Dedifferentiated amniotic fluid mesenchymal stem cell (primary cell): ENCODE data around the gene PRDX6.
A peak's percentile ranks its signal among the peaks of the same experiment; 100 is the strongest.
"Not testable (repeated sequence)": the region's sequence is repeated elsewhere in the genome, so short reads cannot be mapped to it uniquely, and the experiment has no call there.

Source experiments
- DNase-seq: peaks from one replicate; pipeline ENCODE4 v3.0.0-alpha.2; 2016; ENCODE audit errors: extremely low spot score

Gene PRDX6

DNA sequence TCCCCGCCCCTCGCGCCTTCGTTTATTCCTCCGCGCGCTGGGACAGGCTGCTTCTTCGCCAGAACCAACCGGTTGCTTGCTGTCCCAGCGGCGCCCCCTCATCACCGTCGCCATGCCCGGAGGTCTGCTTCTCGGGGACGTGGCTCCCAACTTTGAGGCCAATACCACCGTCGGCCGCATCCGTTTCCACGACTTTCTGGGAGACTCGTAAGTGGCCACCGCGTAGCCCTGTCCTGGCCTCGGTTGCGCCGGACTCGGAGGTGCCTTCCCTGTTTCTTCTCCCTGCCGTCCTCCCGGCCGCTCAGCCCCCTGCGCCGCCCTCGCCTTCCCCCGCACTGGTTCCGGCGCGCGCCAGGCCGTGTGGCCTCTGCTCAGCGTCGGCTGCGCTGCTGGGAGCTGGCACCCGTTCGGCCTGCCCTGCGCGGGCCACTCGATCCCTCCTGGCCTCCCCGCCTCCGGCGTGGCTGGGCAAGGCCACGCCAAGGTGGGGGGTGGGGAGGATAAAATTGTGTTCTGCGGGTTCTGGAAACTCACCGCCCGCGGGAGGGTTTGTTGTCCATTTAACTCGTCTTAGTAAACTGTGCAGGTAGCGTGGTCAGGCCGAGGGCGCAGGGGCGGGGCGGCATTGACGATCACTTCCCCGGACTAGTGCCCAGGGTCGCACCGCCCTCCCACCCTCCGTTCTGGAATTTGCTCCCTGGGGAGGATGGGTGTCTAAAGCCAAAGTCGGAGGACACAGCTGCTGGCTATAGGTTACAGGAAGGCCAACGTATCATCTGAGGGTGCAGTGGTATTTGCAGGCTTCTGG, at the start of gene PRDX6:
Gene PRDX6, plus strand, starts transcription at position 50 of the 808 bp plus-strand sequence. Its CDS starts 63 bp downstream, at position 113.
- peak; percentile 78 for DNase-seq

DNA sequence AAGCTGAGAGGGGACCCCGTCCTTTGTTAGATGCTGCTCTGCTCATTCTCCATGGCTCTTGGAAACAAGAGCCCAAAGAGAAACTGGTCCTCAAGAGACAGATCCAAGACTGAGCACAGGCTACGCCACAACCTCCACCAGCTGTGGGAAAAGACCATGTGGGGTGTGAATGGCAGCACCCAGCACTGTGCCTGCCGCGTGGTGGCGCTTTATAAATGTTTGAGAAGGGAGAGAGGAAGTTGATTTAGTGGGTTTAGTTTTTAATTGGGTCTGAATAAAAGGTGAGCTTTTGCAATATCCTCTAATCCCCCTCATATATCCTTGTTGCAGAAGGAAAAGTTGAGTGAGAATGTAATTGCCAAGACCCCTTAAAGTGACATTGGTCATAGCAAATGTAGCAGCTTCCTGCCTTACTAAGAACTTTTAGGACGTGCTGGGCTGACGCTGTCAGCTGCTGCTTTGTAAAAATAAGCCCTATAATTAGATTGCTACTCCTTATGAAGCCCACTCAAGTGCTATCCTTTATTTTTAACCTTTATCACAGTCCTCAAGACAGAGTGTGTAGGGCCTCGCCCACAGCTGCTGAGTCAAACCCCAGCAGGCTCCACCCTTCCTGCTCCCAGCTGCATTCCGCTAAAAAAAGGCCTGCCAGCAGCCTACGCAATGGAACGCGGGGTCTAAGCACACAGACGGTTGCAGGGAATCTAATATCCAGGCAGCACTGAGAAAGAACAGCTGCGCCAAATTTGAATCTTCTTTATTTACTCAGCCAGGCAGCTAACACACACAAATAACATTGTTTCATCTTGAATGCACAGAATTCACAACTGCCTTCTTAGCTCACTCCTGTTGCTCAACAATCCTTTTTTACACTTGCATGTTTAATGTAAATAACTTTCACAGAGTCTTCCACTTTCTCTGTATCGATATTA, 47.4 kb upstream of the PRDX6 start:
- DNase-seq: peak; percentile 97

- no peak for DNase-seq
Observed at GRCh38 chr1:173430677-173431303, 46.3 kb upstream of the PRDX6 start.

DNA sequence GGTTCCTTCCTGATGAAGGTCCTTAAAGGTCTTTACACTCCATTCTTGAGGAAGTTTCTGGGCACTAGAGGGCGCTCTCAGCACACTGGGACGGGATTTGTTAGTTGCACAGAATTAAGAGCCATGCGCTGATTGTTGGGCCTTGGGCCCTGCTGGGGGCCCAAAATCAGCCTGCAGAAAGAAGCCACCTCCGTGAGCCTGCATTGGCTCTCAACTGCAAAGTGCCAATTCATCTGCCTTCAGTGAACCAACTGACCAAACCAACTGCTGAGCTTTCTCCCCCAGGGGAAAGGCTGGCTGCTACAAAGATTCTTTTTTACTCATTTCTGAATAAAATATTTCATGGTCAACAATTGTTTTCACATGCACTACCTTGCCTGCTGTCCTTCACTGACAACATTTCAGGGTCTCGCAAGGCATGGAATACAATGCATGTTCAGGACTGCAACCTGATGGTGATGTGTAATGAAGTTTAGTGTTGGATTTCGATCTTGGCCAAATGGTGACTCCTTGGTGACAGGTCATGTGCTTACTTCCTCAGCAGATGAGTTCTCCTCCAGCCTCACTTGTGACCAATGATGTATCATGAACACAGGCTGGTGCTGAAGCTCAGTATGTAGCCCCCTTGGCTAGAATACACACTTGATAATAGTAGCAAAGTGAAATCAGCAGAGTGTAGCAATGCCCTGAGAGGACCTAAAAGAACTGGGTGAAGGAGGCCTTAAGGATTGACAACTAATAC, 45.7 kb upstream of the PRDX6 start:
- DNase-seq: peak; percentile 94

DNA sequence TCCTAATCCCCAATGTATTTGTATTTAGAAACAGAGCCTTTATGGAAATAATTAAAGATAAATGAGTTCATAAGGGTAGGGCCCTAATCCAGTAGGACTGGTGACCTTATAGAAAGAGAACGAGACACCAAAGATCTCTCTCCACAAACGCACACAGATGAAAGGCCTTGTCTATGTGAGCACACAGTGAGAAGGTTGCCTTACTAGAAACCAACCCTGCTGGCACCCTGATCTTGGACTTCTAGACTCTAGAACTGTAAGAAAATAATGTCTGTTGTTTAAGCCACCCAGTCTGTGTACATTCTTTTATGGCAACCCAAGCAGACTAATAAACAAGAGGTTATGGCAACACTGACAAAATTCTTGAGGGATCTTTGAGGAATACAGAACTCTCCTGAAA, 44.8 kb upstream of the PRDX6 start:
- no peak for DNase-seq

DNA sequence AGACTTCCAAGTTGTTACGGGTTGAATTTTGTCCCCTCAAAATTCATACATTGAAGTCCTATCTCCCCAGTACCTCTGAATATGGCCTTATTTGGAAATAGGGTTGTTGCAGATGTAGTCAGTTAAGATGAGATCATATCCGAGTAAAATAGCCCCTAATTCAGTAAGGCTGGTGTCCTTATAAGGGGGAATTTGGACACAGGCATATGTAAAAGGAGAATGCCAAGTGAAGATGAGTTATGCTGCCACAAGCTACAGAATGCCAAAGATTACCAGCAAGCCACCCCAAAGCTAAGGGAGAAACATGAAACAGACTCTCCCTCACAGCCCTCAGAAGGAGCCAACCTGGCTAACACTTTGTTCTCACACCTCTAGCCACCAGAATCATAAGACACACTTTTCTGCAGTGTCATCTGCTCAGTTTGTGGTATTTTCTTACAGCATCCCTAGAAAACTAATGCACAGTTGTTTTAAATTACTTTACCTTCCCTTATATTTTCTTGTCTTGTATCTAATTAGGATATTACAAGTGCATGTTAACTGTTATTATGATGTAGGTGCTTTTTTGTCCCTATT, 43.3 kb upstream of the PRDX6 start:
- no peak for DNase-seq

DNA sequence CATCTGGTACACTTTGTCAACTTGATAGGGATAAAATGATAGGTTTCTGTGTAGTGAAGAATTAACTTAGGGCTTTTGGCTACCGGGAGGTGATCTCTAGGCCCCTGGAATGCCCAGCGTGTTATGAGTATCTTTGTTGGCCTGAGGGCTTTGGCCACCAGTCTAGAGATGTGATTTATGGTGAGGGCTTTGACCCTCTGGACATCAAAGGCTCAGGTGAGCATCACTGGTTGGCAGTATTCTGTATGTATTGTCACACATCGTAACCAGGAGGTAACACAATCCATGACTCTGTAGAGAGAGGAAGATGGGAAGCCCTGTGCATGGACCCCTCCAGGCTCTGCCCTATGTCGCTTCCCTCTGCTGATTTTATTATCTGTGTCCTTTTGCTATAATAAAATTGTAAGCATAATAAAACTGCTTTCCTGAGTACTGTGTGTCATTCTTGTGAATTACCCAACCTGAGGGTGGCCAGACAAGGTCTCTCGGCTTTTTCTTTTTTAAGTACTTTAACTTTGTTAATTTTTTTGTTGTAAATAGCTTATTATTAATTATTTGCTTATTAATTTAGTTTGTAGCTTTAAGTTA, 40.2 kb upstream of the PRDX6 start:
- DNase-seq: no peak

DNA sequence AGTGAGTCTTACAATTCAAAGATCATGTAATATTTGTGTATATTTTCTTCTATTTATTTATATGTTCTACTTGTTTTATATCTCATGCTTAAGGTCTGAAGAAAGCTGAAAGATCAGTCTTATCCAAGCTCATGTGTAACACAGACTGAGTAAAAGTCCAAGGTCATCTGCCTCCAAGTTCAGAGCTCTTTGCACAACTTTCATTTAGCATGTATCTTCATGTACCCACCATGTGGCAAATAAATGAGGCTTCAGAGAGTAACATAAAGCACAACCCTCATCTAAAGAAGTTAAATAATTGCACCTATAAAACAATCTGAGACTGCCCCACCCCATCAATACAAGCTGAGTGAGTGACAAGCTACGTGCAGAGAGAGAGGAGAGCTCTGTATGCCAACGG, 38.5 kb upstream of the PRDX6 start:
- DNase-seq: no peak

- no peak for DNase-seq
Observed at GRCh38 chr1:173440430-173440829, 36.7 kb upstream of the PRDX6 start.

GRCh38 chr1:173444757-173445156, 32.4 kb upstream of the PRDX6 start:
- no peak for DNase-seq

DNA sequence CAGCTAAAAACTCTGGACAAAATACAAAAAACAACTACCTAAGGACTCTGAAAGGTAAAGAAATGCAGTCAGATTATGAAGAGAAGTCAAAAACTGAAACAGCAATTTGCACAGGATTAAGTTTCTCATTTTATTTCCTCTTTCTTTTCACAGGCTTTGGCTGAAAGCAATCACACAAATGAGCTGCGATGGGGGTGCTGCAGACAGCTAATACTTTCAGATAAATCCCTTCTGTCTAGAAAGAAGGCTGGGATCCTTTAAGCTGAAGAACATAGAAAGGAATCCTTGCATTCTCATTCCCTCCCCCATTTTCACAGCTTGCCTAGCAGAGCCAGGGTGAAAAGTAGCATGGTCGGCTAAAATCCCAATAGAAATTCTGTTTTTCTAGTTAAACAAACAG, 32.0 kb upstream of the PRDX6 start:
- DNase-seq: no peak

DNA sequence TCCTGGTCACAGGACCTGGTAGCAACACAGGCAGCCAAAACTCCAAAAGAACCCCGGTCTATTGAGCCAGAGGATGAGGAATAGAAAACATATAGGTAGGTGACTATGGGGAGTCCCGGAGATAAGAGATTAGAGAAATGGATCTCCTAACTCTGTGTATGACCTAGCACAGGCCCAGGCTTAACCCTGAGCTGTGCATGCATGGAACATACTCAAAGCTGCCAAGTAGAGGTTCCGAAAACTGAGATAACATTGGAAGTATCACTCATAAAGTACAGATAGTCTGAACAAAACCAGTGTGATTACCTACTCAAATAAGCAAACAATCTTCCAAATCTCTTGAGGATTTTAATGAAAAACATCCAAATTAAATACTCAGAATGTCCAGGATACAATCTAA, 31.5 kb upstream of the PRDX6 start:
- DNase-seq: no peak

GRCh38 chr1:173447224-173447623, 29.9 kb upstream of the PRDX6 start:
- no peak for DNase-seq

DNA sequence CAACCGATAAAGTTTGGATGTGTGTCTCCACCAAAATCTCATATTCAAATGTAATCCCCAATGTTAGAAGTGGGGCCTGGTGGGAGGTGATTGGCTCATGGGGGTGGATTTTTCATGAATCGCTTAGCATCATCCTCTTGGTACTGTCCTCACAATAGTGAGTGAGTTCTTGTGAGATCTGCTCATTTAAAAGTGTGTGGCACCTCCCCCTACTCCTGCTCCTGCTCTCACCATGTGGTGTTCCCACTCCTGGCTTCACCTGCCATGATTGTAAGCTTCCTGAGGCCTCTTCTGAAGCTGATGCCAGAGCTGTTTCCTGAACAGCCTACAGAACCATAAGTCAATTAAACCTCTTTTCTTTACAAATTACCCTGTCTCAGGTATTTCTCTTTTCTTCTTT, 28.2 kb upstream of the PRDX6 start:
- DNase-seq: no peak

DNA sequence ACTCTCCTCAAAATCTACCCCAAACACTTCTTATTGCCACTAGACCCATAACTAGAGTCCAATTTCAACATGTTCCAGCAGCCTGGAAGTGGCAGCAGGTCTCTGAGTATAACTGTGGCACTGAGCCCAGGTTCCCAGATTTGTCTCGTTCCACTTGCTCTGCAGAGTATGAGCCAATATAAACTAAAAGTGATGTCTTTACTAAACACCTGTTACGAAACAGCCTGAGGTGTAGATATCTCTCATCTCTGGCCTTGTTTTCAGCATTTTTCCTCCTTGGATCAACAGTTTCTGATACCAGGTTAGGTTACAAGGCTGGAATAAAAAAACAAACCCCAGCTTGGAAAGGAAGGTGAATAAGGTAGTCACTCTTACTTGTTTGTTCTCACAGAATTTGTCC, 25.2 kb upstream of the PRDX6 start:
- DNase-seq: no peak

- DNase-seq: peak; percentile 31
Observed at GRCh38 chr1:173453982-173454381, 23.2 kb upstream of the PRDX6 start.

DNA sequence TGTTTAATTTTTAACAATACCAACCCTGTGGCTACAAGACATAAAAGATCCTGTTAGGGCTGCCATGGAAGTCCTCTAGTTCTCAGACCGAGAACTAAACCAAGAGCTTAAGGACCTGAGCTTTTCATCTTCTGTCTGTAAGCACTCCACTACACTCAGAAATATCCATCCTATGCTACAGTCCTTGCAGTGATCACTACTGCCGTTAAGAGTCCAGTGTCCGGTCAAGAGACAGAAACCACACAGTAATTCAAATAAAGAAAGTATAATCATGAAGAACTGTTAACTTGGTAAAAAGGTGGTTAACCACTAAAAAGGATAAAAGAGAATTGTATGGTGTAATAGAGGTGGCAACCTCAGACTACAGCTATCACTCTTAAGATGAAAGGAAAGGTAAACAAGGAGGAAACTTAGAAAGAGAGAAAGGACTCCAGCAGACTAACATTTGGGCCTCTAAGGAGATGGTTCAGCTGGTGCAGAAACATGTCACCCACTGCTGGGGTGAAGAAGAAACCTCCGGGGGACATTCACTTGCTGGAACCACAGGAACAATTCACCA, 22.1 kb upstream of the PRDX6 start:
- no peak for DNase-seq

- no peak for DNase-seq
Observed at GRCh38 chr1:173459885-173460284, 17.2 kb upstream of the PRDX6 start.

DNA sequence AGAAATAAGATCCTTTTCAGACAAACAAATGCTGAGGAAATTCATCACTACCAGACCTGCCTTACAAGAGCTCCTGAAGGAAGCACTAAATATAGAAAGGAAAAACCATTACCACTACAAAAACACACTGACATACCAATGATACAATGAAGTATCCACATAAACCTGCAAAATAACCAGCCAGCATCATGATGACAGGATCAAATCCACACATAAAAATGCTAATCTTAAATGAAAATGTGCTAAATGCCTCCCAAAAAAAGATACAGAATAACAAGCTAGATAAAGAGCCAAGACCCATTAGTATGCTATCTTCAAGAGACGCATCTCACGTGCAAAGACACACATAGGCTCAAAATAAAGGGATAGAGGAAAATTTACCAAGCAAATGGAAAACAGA, 14.5 kb upstream of the PRDX6 start:
- DNase-seq: not testable (repeated sequence)

DNA sequence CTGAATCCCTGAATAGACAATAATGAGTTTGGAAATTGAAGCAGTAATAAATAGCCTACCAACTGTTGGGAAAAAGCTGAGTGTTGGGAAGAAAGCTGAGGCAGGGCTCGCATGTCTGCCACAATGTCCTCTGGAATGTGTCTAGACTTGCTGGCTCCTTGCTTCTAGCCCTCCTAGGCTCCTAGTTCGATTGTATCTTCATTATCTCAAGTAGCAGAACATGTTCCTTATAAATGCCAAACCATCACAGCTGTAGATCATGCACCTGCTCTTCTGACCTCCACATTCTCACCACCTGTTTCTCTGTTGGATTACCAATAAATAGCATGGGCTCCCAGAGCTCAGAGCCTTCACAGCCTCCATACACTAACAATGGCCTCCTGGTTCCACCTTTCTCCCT, 12.9 kb upstream of the PRDX6 start:
- not testable (repeated sequence) for DNase-seq

GRCh38 chr1:173467426-173467825, 9.7 kb upstream of the PRDX6 start:
- DNase-seq: no peak
